ENCODE results near the gene PLD2.

- TF ChIP-seq CTCF (IDR thresholded peaks at IDR 0.05; ENCODE audit: low read length): no peak
- no peak for TF ChIP-seq EZH2 (optimal IDR thresholded peaks at IDR 0.05; ENCODE audit: low read depth, low read length)
- TF ChIP-seq EZH2phosphoT487 (IDR thresholded peaks at IDR 0.05; ENCODE audit: low read length): no peak
These were observed 11.3 kb downstream of the PLD2 start for GRCh38 chr17:4818276-4818675.
